DMS79 (cell line): ENCODE data around the gene CABCOCO1.

Source experiments
- DNase-seq: peaks from one replicate; lab custom pipeline; 2025; lab: John Stamatoyannopoulos, UW

The CABCOCO1 gene

DNA sequence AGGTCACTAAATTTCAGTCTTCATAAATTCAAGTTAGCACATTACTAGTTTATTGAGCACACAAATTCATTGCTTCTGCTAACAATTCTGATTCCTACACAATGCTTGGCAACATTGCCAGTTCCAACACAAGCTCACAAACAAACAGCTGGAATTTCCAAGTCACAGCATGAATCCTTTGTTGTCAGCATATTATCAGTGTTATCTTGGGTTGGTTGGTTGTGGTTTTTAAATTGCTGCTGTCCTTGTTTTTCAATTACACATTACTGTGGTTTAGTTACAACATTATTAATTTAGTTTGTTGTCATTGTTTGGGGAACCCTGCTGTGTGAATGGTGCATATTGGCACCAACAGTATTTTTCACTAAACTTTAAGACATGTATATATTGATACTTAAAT, 152.8 kb downstream of the CABCOCO1 start:
- DNase-seq = no peak
